Prostate gland (tissue), 2 donors: Measurements from ENCODE around the gene ALK. TPM values are rescaled to one million over a fixed set of nuclear protein-coding genes. Genes with fewer than 3 reads are reported as not detected.

Experiments
- DNase-seq: peaks from one replicate; pipeline ENCODE4 v3.0.0-alpha.2; 2019; ENCODE audit warnings: low spot score
- H3K27ac ChIP-seq, 2 donors: fragments of 200-600 bp; sonication (generic); 2 replicates each; pipeline ENCODE4 v1.5.1; 2017 to 2019
- H3K27me3 ChIP-seq: fragments of 200-600 bp; sonication (generic); replicated peaks from 2 replicates; pipeline ENCODE4 v1.5.1; 2019; ENCODE audit not compliant: insufficient read depth
- H3K36me3 ChIP-seq, 2 donors: fragments of 200-600 bp; sonication (generic); 1 replicate in 1 of 2; 2 replicates in 1 of 2; pipeline versions ENCODE4 v1.5.1 to v1.8.1; 2017 to 2019
- H3K4me1 ChIP-seq: fragments of 200-600 bp; sonication (generic); replicated peaks from 2 replicates; pipeline ENCODE4 v1.5.1; 2019
- H3K4me3 ChIP-seq, 2 donors: fragments of 200-600 bp; sonication (generic); 2 replicates each; pipeline ENCODE4 v1.5.1; 2017 to 2019
- H3K9me3 ChIP-seq: fragments of 200-600 bp; sonication (generic); 2 replicates; pipeline ENCODE4 v1.5.1; 2017
- CTCF ChIP-seq, 4 experiments: fragments of 200-600 bp in 2 of 4; fragments of 450-650 bp in 2 of 4; sonication (generic) in 2 of 4; IDR thresholded peaks; 1 replicate in 3 of 4; 2 replicates in 1 of 4; pipeline ENCODE4 v1.5.1; 2016 to 2019; ENCODE audit warnings: antibody characterized with exemption in 4 of 4, mild to moderate bottlenecking in 2 of 4, moderate library complexity in 2 of 4
- POLR2A ChIP-seq: fragments of 450-650 bp; IDR thresholded peaks from one replicate; pipeline ENCODE4 v1.6.1; 2016; ENCODE audit warnings: antibody characterized with exemption, mild to moderate bottlenecking
- POLR2AphosphoS5 ChIP-seq: sonication (generic); formaldehyde crosslinking; IDR thresholded peaks from one replicate; pipeline ENCODE4 v1.6.1; 2017; ENCODE audit warnings: antibody characterized with exemption
- WGBS: methylation state at CpG from one replicate; pipeline ENCODE4 v1.1.5; 2018; 5-methylcytosine and 5-hydroxymethylcytosine counted together
- intact Hi-C: fragments of 100-400 bp; cut with DNase I; formaldehyde crosslinking; loops from one replicate; pipeline ENCODE4 v1.14.2; 2022
- total RNA-seq, 2 donors: library from RNA; depleted of rRNA; stranded (reverse); fragments of >200 nt; gene quantifications; one replicate each; pipeline ENCODE4 v1.1.0, GENCODE V29; 2016

ALK gene
- total RNA-seq, 2 donors from 2014 or later: 0.14 to 1.2 TPM

GRCh38 chr2:29518646-29519337, 402.6 kb downstream of the ALK start:
- DNase-seq: no peak
- H3K4me3 ChIP-seq: no peak overlapping the region
- no peaks in the 10 kb centered on the region for H3K4me1 ChIP-seq
- no peaks in the 10 kb centered on the region for H3K36me3 ChIP-seq
- no peaks in the 10 kb centered on the region for H3K9me3 ChIP-seq
- no peaks in the 10 kb centered on the region for H3K27me3 ChIP-seq
- no peak for TF ChIP-seq POLR2AphosphoS5
- no peak for TF ChIP-seq POLR2A
- no peak for TF ChIP-seq CTCF (IDR thresholded peaks at IDR 0.05)
- 98% methylated on average over 1 of the region's 1 CpG for WGBS
- no peak overlapping the region for H3K27ac ChIP-seq
- intact Hi-C loops: no loop called here

DNA sequence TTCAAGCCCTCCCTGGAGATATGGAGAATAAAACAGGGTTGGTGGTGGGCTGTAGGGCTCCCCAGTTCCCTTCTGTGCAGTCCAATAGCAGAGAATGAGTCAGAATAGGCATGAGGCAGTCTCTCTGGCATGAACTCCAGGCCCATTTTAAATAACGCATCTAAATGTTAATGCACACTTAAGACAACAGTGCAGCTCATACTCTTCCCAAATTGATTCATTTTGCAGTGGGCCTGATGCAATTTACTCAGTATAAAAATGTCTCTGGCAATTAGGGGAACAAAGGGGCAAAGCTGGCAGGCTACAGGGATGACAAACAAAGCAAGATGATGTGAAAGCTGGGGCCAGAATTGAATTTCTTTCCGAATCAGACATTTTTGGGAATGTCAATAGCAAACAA, 403.4 kb downstream of the ALK start:
- Histone ChIP-seq H3K4me3 (no peak overlapping the region), H3K9me3 (no peaks in the 10 kb centered on the region), H3K4me1 (no peaks in the 10 kb centered on the region), H3K27me3 (no peaks in the 10 kb centered on the region), H3K36me3 (no peaks in the 10 kb centered on the region), H3K27ac (no peak overlapping the region)
- TF ChIP-seq POLR2AphosphoS5: no peak
- no peak for TF ChIP-seq POLR2A
- no peak for TF ChIP-seq CTCF (IDR thresholded peaks at IDR 0.05)
- WGBS: 61% methylated on average over 2 of the region's 2 CpGs
- intact Hi-C loops: no loop called here
- no peak for DNase-seq

- TF ChIP-seq CTCF (IDR thresholded peaks at IDR 0.05) (no peak), POLR2A (no peak), POLR2AphosphoS5 (no peak)
- Histone ChIP-seq H3K4me3 (no peak overlapping the region), H3K27me3 (no peaks in the 10 kb centered on the region), H3K27ac (no peak overlapping the region), H3K9me3 (no peaks in the 10 kb centered on the region), H3K4me1 (no peaks in the 10 kb centered on the region), H3K36me3 (no peaks in the 10 kb centered on the region)
- WGBS: 79% methylated on average over 2 of the region's 2 CpGs
- intact Hi-C loops: no loop called here
- no peak for DNase-seq
Measured at GRCh38 chr2:29517413-29517812, 404.0 kb downstream of the ALK start.

- TF ChIP-seq POLR2AphosphoS5: no peak
- no peak for TF ChIP-seq CTCF (IDR thresholded peaks at IDR 0.05)
- WGBS: 76% methylated on average over 2 of the region's 2 CpGs
- Histone ChIP-seq H3K27ac (no peak overlapping the region), H3K27me3 (no peaks in the 10 kb centered on the region), H3K4me3 (no peak overlapping the region), H3K9me3 (no peaks in the 10 kb centered on the region), H3K36me3 (no peaks in the 10 kb centered on the region), H3K4me1 (no peaks in the 10 kb centered on the region)
- no peak for DNase-seq
- intact Hi-C loops: no loop called here
Measured at GRCh38 chr2:29516767-29517166, 404.6 kb downstream of the ALK start.

- DNase-seq: no peak
- Histone ChIP-seq H3K4me1 (no peaks in the 10 kb centered on the region), H3K4me3 (no peak overlapping the region), H3K9me3 (no peaks in the 10 kb centered on the region), H3K27ac (no peak overlapping the region), H3K36me3 (no peaks in the 10 kb centered on the region), H3K27me3 (no peaks in the 10 kb centered on the region)
- WGBS: 74% methylated on average over 1 of the region's 1 CpG
- no peak for TF ChIP-seq POLR2A
- no peak for TF ChIP-seq POLR2AphosphoS5
- TF ChIP-seq CTCF (IDR thresholded peaks at IDR 0.05): no peak
- intact Hi-C loops: no loop called here
Measured at GRCh38 chr2:29509878-29510277, 411.5 kb downstream of the ALK start.
